SK-N-MC (cell line): ENCODE data around the gene FCF1.
A peak's percentile ranks its signal among the peaks of the same experiment; 100 is the strongest.

Source experiments
- DNase-seq: peaks from one replicate; pipeline ENCODE4 v3.0.0-alpha.2; 2011; ENCODE audit warnings: low read depth, low spot score
- H3K27ac ChIP-seq: fragments of 200-600 bp; sonication (generic); 2 replicates; pipeline ENCODE4 v1.5.1; 2016; ENCODE audit warnings: mixed run types
- H3K36me3 ChIP-seq: fragments of 200-600 bp; sonication (generic); 2 replicates; pipeline ENCODE4 v1.6.1; 2017; ENCODE audit warnings: antibody characterized with exemption, low read length, mixed read lengths; ENCODE audit not compliant: insufficient read depth
- H3K4me3 ChIP-seq: fragments of 200-600 bp; sonication (generic); 2 replicates; pipeline ENCODE4 v1.5.1; 2016
- H3K9ac ChIP-seq: fragments of 200-600 bp; sonication (generic); 2 replicates; pipeline ENCODE4 v1.8.0; 2017; ENCODE audit warnings: mixed run types, mixed read lengths; ENCODE audit not compliant: insufficient read length
- H3K9me3 ChIP-seq: fragments of 200-600 bp; sonication (generic); 2 replicates; pipeline ENCODE4 v1.6.1; 2017; ENCODE audit warnings: low read depth, mild to moderate bottlenecking, antibody characterized with exemption, low read length, moderate library complexity, mixed read lengths
- EZH2 ChIP-seq: fragments of 200-600 bp; sonication (generic); IDR thresholded peaks from one replicate; pipeline ENCODE4 v1.6.1; 2017; ENCODE audit warnings: antibody characterized with exemption
- FOXP2 ChIP-seq: optimal IDR thresholded peaks from 2 replicates; pipeline ENCODE3; 2011; ENCODE audit warnings: mild to moderate bottlenecking, moderate library complexity; ENCODE audit not compliant: insufficient read depth; ENCODE audit errors: extremely low read length, control extremely low read depth
- POLR2AphosphoS5 ChIP-seq: IDR thresholded peaks from 2 replicates; pipeline ENCODE4 v1.6.1; 2012; ENCODE audit warnings: mild to moderate bottlenecking, low read depth, low read length, borderline replicate concordance

FCF1 gene

GRCh38 chr14:74763803-74764531 lies 51.0 kb downstream of the FCF1 start:
- DNase-seq = no peak
- TF ChIP-seq POLR2AphosphoS5 = no peak; the same call in 1 of the 2 replicates
- no peak for TF ChIP-seq FOXP2
- TF ChIP-seq EZH2 = no peak
- Histone ChIP-seq H3K27ac (no peak overlapping the region), H3K36me3 (peaks cover 28% of the 10 kb centered on the region), H3K9ac (peak overlapping the region; percentile 99), H3K9me3 (no peaks in the 10 kb centered on the region), H3K4me3 (peak overlapping the region; percentile 86)

GRCh38 chr14:74765721-74766120 lies 52.8 kb downstream of the FCF1 start:
- Histone ChIP-seq H3K4me3 (peak overlapping the region; percentile 86), H3K27ac (no peak overlapping the region), H3K36me3 (peaks cover 28% of the 10 kb centered on the region), H3K9me3 (no peaks in the 10 kb centered on the region), H3K9ac (peak overlapping the region; percentile 99)
- no peak for TF ChIP-seq EZH2
- no peak for TF ChIP-seq FOXP2
- no peak for TF ChIP-seq POLR2AphosphoS5
- DNase-seq = no peak

DNA sequence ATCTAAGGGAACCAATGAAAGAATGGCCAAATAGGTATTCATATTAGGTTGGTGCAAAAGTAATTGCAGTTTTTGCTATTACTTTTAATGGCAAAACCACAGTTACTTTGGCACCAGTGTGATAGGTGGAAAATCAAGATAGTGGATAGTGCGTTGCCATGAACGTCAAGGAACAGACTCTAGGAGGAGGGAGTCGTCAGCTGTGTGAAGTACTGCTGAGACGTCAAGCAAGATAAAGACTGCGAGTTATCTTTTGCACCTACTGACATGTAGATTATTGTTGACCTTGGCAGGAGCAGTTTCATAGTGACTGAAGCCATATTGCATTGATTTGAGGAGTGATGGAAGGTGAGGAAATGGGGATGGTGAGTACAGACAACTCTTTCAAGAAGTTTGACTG lies 58.5 kb downstream of the FCF1 start:
- H3K9ac ChIP-seq = no peak overlapping the region
- no peak for DNase-seq
- no peaks in the 10 kb centered on the region for H3K9me3 ChIP-seq
- no peak overlapping the region for H3K4me3 ChIP-seq
- TF ChIP-seq POLR2AphosphoS5 (no peak), FOXP2 (no peak), EZH2 (no peak)
- no peak overlapping the region for H3K27ac ChIP-seq
- peaks cover 23% of the 10 kb centered on the region for H3K36me3 ChIP-seq

- no peak for TF ChIP-seq POLR2AphosphoS5
- DNase-seq = no peak
- no peaks in the 10 kb centered on the region for H3K9me3 ChIP-seq
- H3K27ac ChIP-seq = peak overlapping the region; percentile 10; the same call in 1 of the 2 replicates
- peaks cover 92% of the 10 kb centered on the region for H3K36me3 ChIP-seq
- no peak overlapping the region for H3K9ac ChIP-seq
- no peak overlapping the region for H3K4me3 ChIP-seq
Observed at GRCh38 chr14:74784634-74785033, 71.7 kb downstream of the FCF1 start.

DNA sequence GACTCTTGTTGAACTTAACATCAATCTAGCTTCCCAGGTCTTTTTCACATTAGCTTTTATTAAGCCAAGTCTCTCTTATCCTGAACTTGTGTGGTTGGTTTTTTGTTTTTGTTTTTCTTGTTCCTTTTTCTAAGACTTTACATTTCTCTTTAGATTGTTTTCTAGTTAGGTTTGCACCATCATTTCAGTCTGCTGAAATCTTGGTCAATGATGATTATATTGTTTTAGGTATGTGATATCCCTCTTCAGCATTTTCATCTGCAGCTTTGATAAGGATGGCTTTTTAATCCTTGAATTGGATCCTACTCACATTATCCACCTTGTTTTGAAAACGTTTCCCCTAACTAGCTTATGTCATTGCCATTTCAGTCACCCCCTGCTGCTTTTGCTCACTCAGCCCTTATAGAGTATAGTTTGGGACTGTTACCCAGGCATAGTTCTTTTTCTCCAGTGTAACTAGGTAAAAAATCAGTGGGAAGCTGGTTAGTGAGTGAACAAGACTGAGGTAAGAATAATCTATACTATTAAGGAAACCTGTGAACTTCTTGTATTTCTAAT lies 72.2 kb downstream of the FCF1 start:
- no peak for DNase-seq
- no peak overlapping the region for H3K9ac ChIP-seq
- H3K36me3 ChIP-seq = peaks cover 93% of the 10 kb centered on the region
- H3K4me3 ChIP-seq = no peak overlapping the region
- no peak overlapping the region for H3K27ac ChIP-seq
- no peak for TF ChIP-seq FOXP2
- no peak for TF ChIP-seq EZH2
- no peak for TF ChIP-seq POLR2AphosphoS5
- no peaks in the 10 kb centered on the region for H3K9me3 ChIP-seq

- TF ChIP-seq FOXP2 (no peak), EZH2 (no peak), POLR2AphosphoS5 (no peak)
- DNase-seq = no peak
- H3K36me3 ChIP-seq = peaks cover 87% of the 10 kb centered on the region
- H3K4me3 ChIP-seq = no peak overlapping the region
- H3K9ac ChIP-seq = no peak overlapping the region
- H3K9me3 ChIP-seq = peaks cover 3% of the 10 kb centered on the region; the same call in 1 of the 2 replicates
- H3K27ac ChIP-seq = no peak overlapping the region; the same call in 1 of the 2 replicates
Observed at GRCh38 chr14:74786796-74787315, 73.9 kb downstream of the FCF1 start.
